Measurements from ENCODE around the gene NAALADL2.

DNA sequence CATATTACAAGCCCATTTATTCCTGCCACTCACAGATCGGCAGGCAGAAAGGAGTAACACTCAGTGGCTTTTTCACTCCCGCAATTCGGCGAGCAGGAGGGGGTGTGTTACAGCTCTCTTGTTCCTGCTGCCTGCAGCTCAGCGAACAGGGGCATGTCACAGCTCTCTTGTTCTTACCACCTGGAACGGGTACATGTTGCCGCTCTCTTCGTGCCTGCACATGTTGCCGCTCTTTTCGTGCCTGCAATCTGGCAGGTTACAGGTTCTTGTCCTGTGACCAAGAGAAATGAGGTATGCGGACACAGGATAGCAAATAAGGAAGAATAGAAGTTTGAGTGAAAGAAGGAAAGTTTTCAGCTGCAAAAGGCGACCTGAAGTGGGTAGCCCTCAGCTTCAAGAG, 761.4 kb downstream of the NAALADL2 start:
- TF ChIP-seq, protein P1, sequence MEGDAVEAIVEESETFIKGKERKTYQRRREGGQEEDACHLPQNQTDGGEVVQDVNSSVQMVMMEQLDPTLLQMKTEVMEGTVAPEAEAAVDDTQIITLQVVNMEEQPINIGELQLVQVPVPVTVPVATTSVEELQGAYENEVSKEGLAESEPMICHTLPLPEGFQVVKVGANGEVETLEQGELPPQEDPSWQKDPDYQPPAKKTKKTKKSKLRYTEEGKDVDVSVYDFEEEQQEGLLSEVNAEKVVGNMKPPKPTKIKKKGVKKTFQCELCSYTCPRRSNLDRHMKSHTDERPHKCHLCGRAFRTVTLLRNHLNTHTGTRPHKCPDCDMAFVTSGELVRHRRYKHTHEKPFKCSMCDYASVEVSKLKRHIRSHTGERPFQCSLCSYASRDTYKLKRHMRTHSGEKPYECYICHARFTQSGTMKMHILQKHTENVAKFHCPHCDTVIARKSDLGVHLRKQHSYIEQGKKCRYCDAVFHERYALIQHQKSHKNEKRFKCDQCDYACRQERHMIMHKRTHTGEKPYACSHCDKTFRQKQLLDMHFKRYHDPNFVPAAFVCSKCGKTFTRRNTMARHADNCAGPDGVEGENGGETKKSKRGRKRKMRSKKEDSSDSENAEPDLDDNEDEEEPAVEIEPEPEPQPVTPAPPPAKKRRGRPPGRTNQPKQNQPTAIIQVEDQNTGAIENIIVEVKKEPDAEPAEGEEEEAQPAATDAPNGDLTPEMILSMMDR (IDR thresholded peaks at IDR 0.05), result no peak
- no peak for TF ChIP-seq MAZ (IDR thresholded peaks at IDR 0.05; ENCODE audit: borderline replicate concordance, low read depth, low read length)
- no peak for TF ChIP-seq POLR2A (IDR thresholded peaks at IDR 0.05; ENCODE audit: low read length)
- TF ChIP-seq JUNB (IDR thresholded peaks at IDR 0.05), result no peak

Data from A549 (cell line).